ENCODE data around the gene IRF2. TPM values are rescaled to one million over a fixed set of nuclear protein-coding genes. Genes with fewer than 3 reads are reported as not detected.

The IRF2 gene
- polyA plus RNA-seq, 2 of the 4 experiments (the other 2 are of a cell fraction) = 11.0 to 23.5 TPM

DNA sequence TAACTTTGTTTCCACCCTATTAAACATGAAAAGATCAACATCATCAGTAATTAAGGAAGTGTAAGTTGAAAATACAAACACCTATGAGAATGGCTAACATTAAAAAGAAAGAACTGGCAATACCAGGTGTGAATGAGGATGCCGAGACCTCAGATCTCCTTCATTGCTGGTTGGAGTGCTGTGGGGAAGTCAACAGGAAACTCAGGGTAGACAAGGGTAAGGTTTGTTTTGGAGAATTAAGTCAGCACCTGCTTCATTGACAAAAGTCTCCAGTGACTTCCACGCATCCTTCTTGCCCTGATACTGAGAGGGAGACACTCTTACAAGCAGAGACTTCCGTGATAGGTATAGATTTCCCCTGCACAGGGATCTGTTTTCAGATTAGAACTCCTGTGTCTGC, 106.1 kb downstream of the IRF2 start (continued):
- TF ChIP-seq CHD4 (IDR thresholded peaks at IDR 0.05; ENCODE audit: borderline replicate concordance) = no peak

DNA sequence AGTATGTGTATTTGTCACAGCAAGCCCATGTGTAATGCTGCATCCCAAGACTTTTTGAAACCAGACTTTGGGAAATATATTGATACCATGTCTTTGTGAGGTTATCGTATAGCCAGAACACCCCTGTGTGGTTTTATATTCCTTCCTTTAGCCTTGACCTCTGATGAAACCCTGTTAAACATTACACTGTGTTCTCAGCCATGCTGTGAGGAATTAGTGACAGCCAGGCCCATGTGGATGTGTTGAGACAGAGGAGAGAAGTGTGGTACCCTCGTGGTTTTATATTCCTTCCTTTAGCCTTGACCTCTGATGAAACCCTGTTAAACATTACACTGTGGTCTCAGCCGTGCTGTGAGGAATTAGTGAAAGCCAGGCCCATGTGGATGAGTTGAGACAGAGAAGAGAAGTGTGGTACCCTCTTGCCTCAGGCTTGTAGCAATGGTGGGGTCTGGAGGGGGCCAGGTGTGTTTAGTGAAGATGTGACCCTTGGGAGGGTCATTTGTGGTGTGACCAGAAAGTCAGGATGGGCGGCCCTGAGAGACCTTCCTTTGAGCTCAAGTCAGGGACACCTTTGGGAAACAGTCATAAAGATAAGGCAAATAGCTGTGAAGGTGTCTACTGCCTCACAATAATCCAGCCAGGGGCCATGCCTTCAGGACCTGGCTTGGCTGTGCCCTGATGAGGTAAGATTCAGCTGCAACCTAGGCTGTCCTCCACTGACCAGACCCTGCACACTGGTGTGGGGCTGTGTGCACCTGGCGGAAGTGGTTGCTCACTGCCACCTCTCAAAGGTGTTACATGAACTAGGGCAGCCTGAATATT, 110.0 kb downstream of the IRF2 start:
- TF ChIP-seq MYC (IDR thresholded peaks at IDR 0.05; ENCODE audit: borderline replicate concordance, low read length) = no peak
- TF ChIP-seq, protein P1, sequence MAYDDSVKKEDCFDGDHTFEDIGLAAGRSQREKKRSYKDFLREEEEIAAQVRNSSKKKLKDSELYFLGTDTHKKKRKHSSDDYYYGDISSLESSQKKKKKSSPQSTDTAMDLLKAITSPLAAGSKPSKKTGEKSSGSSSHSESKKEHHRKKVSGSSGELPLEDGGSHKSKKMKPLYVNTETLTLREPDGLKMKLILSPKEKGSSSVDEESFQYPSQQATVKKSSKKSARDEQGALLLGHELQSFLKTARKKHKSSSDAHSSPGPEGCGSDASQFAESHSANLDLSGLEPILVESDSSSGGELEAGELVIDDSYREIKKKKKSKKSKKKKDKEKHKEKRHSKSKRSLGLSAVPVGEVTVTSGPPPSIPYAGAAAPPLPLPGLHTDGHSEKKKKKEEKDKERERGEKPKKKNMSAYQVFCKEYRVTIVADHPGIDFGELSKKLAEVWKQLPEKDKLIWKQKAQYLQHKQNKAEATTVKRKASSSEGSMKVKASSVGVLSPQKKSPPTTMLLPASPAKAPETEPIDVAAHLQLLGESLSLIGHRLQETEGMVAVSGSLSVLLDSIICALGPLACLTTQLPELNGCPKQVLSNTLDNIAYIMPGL (CRISPR knock-in tag; IDR thresholded peaks at IDR 0.05; ENCODE audit: borderline replicate concordance) = no peak
- 44% methylated on average over 5 of the region's 5 CpGs for WGBS (ENCODE audit: missing lambda C conversion rate)
- Histone ChIP-seq H3K27ac (no peak overlapping the region), H3K4me3 (no peak overlapping the region), H3K4me2 (no peak overlapping the region), H3K4me1 (no peaks in the 10 kb centered on the region), H3K9me3 (no peaks in the 10 kb centered on the region)
- ATAC-seq (no peak), DNase-seq (ENCODE audit: low read depth in 1 of 2, low spot score in 1 of 2) (no peak), FAIRE-seq (no peak)
- ChIA-PET POLR2A (no interaction called here), CTCF (no interaction called here)

DNA sequence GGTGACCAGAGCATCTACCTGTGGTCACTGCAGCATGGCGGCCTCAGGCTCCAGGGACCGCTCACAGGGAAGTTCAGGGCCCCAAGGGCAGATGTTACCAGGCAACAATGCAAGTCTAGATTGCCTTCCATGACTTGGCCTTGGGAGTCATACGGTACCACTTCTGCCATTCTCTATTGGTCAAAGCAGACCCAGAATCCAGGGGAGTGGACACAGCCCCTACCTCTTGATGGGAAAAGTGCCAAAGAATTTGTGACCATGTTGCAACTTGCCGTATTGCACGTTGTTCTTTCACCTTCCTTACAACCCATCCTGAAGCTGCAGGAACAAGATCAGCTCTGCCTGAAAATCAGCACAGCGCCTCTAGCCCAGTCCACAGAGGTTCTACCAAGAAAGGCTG, 111.1 kb downstream of the IRF2 start:
- no peak overlapping the region for H3K4me3 ChIP-seq
- CTCF ChIA-PET = interaction anchor here (1.5 kb wide), 1 partner anchor 32 kb away, joined by 7 read pairs; no protein-coding TSS in a partner anchor
- no peaks in the 10 kb centered on the region for H3K4me1 ChIP-seq
- DNase-seq (ENCODE audit: low read depth in 1 of 2, low spot score in 1 of 2) (no peak), ATAC-seq (no peak), FAIRE-seq (no peak)
- H3K4me2 ChIP-seq = no peak overlapping the region
- 83% methylated on average over 6 of the region's 6 CpGs for WGBS (ENCODE audit: missing lambda C conversion rate)
- no peak overlapping the region for H3K27ac ChIP-seq
- no peaks in the 10 kb centered on the region for H3K9me3 ChIP-seq
- TF ChIP-seq CBX8 (IDR thresholded peaks at IDR 0.05) (no peak), RCOR1 (IDR thresholded peaks at IDR 0.05; ENCODE audit: low read depth, low read length) (no peak), CHD2 (IDR thresholded peaks at IDR 0.05; ENCODE audit: low read length, partially characterized antibody) (no peak), ZSCAN20 (CRISPR knock-in tag; IDR thresholded peaks at IDR 0.05) (no peak), RFX5 (IDR thresholded peaks at IDR 0.05) (no peak), ATOH8 (CRISPR knock-in tag; IDR thresholded peaks at IDR 0.05; ENCODE audit: low read depth) (no peak), ELK1 (IDR thresholded peaks at IDR 0.05; ENCODE audit: low read depth, low read length) (no peak), NPAS2 (CRISPR knock-in tag; IDR thresholded peaks at IDR 0.05; ENCODE audit: borderline replicate concordance) (no peak), EHF (CRISPR knock-in tag; IDR thresholded peaks at IDR 0.05) (no peak), ZNF302 (CRISPR knock-in tag; IDR thresholded peaks at IDR 0.05) (no peak), ZFP36 (IDR thresholded peaks at IDR 0.05; ENCODE audit: borderline replicate concordance, partially characterized antibody) (no peak), POLR2AphosphoS2 (conservative IDR thresholded peaks at IDR 0.05; ENCODE audit: low read length) (no peak), TP53 (CRISPR knock-in tag; IDR thresholded peaks at IDR 0.05) (no peak), CHD4 (IDR thresholded peaks at IDR 0.05; ENCODE audit: borderline replicate concordance) (no peak), HOXB5 (CRISPR knock-in tag; IDR thresholded peaks at IDR 0.05) (no peak)
- TF ChIP-seq, protein P2, sequence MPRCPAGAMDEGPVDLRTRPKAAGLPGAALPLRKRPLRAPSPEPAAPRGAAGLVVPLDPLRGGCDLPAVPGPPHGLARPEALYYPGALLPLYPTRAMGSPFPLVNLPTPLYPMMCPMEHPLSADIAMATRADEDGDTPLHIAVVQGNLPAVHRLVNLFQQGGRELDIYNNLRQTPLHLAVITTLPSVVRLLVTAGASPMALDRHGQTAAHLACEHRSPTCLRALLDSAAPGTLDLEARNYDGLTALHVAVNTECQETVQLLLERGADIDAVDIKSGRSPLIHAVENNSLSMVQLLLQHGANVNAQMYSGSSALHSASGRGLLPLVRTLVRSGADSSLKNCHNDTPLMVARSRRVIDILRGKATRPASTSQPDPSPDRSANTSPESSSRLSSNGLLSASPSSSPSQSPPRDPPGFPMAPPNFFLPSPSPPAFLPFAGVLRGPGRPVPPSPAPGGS (IDR thresholded peaks at IDR 0.05) = no peak
- TF ChIP-seq, protein P3, sequence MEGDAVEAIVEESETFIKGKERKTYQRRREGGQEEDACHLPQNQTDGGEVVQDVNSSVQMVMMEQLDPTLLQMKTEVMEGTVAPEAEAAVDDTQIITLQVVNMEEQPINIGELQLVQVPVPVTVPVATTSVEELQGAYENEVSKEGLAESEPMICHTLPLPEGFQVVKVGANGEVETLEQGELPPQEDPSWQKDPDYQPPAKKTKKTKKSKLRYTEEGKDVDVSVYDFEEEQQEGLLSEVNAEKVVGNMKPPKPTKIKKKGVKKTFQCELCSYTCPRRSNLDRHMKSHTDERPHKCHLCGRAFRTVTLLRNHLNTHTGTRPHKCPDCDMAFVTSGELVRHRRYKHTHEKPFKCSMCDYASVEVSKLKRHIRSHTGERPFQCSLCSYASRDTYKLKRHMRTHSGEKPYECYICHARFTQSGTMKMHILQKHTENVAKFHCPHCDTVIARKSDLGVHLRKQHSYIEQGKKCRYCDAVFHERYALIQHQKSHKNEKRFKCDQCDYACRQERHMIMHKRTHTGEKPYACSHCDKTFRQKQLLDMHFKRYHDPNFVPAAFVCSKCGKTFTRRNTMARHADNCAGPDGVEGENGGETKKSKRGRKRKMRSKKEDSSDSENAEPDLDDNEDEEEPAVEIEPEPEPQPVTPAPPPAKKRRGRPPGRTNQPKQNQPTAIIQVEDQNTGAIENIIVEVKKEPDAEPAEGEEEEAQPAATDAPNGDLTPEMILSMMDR (IDR thresholded peaks at IDR 0.05) = no peak
- TF ChIP-seq, protein P4, sequence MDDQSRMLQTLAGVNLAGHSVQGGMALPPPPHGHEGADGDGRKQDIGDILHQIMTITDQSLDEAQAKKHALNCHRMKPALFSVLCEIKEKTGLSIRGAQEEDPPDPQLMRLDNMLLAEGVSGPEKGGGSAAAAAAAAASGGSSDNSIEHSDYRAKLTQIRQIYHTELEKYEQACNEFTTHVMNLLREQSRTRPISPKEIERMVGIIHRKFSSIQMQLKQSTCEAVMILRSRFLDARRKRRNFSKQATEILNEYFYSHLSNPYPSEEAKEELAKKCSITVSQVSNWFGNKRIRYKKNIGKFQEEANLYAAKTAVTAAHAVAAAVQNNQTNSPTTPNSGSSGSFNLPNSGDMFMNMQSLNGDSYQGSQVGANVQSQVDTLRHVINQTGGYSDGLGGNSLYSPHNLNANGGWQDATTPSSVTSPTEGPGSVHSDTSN (IDR thresholded peaks at IDR 0.05) = no peak
- TF ChIP-seq, protein P1 (CRISPR knock-in tag; IDR thresholded peaks at IDR 0.05; ENCODE audit: borderline replicate concordance) = no peak
- POLR2A ChIA-PET = no interaction called here
